ENCODE data around the gene DNAH6.

- TF ChIP-seq, protein P1, sequence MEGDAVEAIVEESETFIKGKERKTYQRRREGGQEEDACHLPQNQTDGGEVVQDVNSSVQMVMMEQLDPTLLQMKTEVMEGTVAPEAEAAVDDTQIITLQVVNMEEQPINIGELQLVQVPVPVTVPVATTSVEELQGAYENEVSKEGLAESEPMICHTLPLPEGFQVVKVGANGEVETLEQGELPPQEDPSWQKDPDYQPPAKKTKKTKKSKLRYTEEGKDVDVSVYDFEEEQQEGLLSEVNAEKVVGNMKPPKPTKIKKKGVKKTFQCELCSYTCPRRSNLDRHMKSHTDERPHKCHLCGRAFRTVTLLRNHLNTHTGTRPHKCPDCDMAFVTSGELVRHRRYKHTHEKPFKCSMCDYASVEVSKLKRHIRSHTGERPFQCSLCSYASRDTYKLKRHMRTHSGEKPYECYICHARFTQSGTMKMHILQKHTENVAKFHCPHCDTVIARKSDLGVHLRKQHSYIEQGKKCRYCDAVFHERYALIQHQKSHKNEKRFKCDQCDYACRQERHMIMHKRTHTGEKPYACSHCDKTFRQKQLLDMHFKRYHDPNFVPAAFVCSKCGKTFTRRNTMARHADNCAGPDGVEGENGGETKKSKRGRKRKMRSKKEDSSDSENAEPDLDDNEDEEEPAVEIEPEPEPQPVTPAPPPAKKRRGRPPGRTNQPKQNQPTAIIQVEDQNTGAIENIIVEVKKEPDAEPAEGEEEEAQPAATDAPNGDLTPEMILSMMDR (IDR thresholded peaks at IDR 0.05) = no peak
- no peak for TF ChIP-seq ZFX (IDR thresholded peaks at IDR 0.05; ENCODE audit: borderline replicate concordance)
Observed at GRCh38 chr2:84628486-84628885, 112.2 kb downstream of the DNAH6 start.

Data from 22Rv1 (cell line).